Transverse colon (tissue), 4 donors: ENCODE data around the gene GPR6. TPM values are rescaled to one million over a fixed set of nuclear protein-coding genes. Genes with fewer than 3 reads are reported as not detected.

Experiments
- DNase-seq: peaks from one replicate; pipeline ENCODE4 v3.0.0-alpha.2; 2019
- H3K27ac ChIP-seq, 4 donors: fragments of 200-600 bp; sonication (generic); 2 replicates each; pipeline ENCODE4 v1.5.1; 2016 to 2018; ENCODE audit warnings: inconsistent platforms in 4 of 4
- H3K27me3 ChIP-seq: fragments of 200-600 bp; sonication (generic); 2 replicates; pipeline ENCODE4 v1.5.1; 2017; ENCODE audit warnings: inconsistent platforms
- H3K36me3 ChIP-seq, 4 donors: fragments of 200-600 bp; sonication (generic); 2 replicates each; pipeline ENCODE4 v1.5.1; 2017 to 2019; ENCODE audit warnings: inconsistent platforms in 4 of 4
- H3K4me1 ChIP-seq, 4 donors: fragments of 200-600 bp; sonication (generic); 2 replicates each; pipeline ENCODE4 v1.5.1; 2017 to 2020; ENCODE audit warnings: inconsistent platforms in 4 of 4
- H3K4me3 ChIP-seq, 4 donors: fragments of 200-600 bp; sonication (generic); 1 replicate in 1 of 4; 2 replicates in 3 of 4; pipeline versions ENCODE4 v1.5.1 to v1.6.1; 2017 to 2019; ENCODE audit warnings: inconsistent platforms in 4 of 4
- H3K9me3 ChIP-seq, 2 donors: fragments of 200-600 bp; sonication (generic); 2 replicates each; pipeline ENCODE4 v1.5.1; 2017 to 2019; ENCODE audit warnings: inconsistent platforms in 2 of 2
- CTCF ChIP-seq, 5 experiments: fragments of 200-600 bp in 3 of 5; fragments of 450-650 bp in 2 of 5; sonication (generic) in 3 of 5; IDR thresholded peaks; 1 replicate in 2 of 5; 2 replicates in 3 of 5; pipeline ENCODE4 v1.5.1; 2016 to 2017; ENCODE audit warnings: antibody characterized with exemption in 5 of 5, inconsistent platforms in 3 of 5, mild to moderate bottlenecking in 2 of 5, moderate library complexity in 1 of 5
- EP300 ChIP-seq: sonication (generic); formaldehyde crosslinking; IDR thresholded peaks from one replicate; pipeline ENCODE4 v1.6.1; 2017; ENCODE audit warnings: antibody characterized with exemption, low read depth
- POLR2A ChIP-seq: fragments of 450-650 bp; IDR thresholded peaks from one replicate; pipeline ENCODE4 v1.6.1; 2016; ENCODE audit warnings: antibody characterized with exemption, mild to moderate bottlenecking, moderate library complexity
- POLR2AphosphoS5 ChIP-seq, 3 donors: sonication (generic); formaldehyde crosslinking; IDR thresholded peaks; one replicate each; pipeline ENCODE4 v1.6.1; 2016; ENCODE audit warnings: antibody characterized with exemption in 3 of 3
- WGBS, 2 donors: methylation state at CpG; one replicate each; pipeline ENCODE4 v1.1.5; 2018; ENCODE audit warnings: low coverage in 1 of 2; 5-methylcytosine and 5-hydroxymethylcytosine counted together
- in situ Hi-C, 4 donors: fragments of 200-750 bp; cut with MboI; loops; one replicate each; pipeline versions ENCODE4 v1.15.0 to v1.15.1; 2017; ENCODE audit warnings: low sequenced_read_pairs in 3 of 4, low pct_ligation_motif_present in 1 of 4, low pct_unique_long_range_greater_than_20kb in 1 of 4
- intact Hi-C: fragments of 100-400 bp; cut with DNase I; formaldehyde crosslinking; loops from one replicate; pipeline ENCODE4 v1.15.1; 2023; ENCODE audit warnings: low total_unique reads
- total RNA-seq, 4 donors: library from RNA; depleted of rRNA; stranded (reverse); fragments of >200 nt; gene quantifications; one replicate each; pipeline ENCODE4 v1.1.0, GENCODE V29; 2016

Gene GPR6
- not detected for total RNA-seq

- no peaks in the 10 kb centered on the region for H3K4me1 ChIP-seq
- intact Hi-C loops, result no loop called here
- in situ Hi-C loops, result no loop called here
- H3K27me3 ChIP-seq, result peaks cover 51% of the 10 kb centered on the region
- peak; percentile 25 for DNase-seq
- H3K36me3 ChIP-seq, result no peaks in the 10 kb centered on the region
- H3K4me3 ChIP-seq, result no peak within 1 kb of the TSS
- TF ChIP-seq POLR2A (no peak), CTCF (IDR thresholded peaks at IDR 0.05) (no peak), POLR2AphosphoS5 (IDR thresholded peaks at IDR 0.05) (no peak), EP300 (no peak)
- H3K9me3 ChIP-seq, result no peaks in the 10 kb centered on the region
- no peak within 1 kb of the TSS for H3K27ac ChIP-seq
- WGBS, 2 donors, result 18% methylated on average over 35 of the region's 50 CpGs; no CpG with 5 or more reads in 1 of the 2 donors
Measured at GRCh38 chr6:109978174-109979032, at the start of gene GPR6. TSS of gene GPR6 (plus strand) at chr6:109978311. CDS start at chr6:109979113, 802 bp downstream.

- in situ Hi-C loops, result no loop called here
- Histone ChIP-seq H3K27me3 (no peaks in the 10 kb centered on the region), H3K36me3 (no peaks in the 10 kb centered on the region), H3K4me3 (no peak overlapping the region), H3K4me1 (no peaks in the 10 kb centered on the region), H3K27ac (no peak overlapping the region), H3K9me3 (no peaks in the 10 kb centered on the region)
- no peak for DNase-seq
- 84% methylated on average over 7 of the region's 8 CpGs; no CpG with 5 or more reads in 1 of the 2 donors for WGBS, 2 donors
- TF ChIP-seq EP300 (no peak), CTCF (IDR thresholded peaks at IDR 0.05) (no peak), POLR2AphosphoS5 (IDR thresholded peaks at IDR 0.05) (no peak), POLR2A (no peak)
- intact Hi-C loops, result no loop called here
Measured at GRCh38 chr6:109934293-109934692, 43.8 kb upstream of the GPR6 start.

GRCh38 chr6:109939654-109940053 lies 38.5 kb upstream of the GPR6 start:
- intact Hi-C loops, result no loop called here
- in situ Hi-C loops, result no loop called here
- H3K27ac ChIP-seq, result no peak overlapping the region
- WGBS, 2 donors, result 82 to 83% methylated on average over 1 to 2 of the region's 2 CpGs
- TF ChIP-seq POLR2A (no peak), EP300 (no peak), CTCF (IDR thresholded peaks at IDR 0.05) (no peak)
- no peaks in the 10 kb centered on the region for H3K4me1 ChIP-seq
- H3K4me3 ChIP-seq, result no peak overlapping the region
- no peak for DNase-seq
- H3K27me3 ChIP-seq, result no peaks in the 10 kb centered on the region
- H3K36me3 ChIP-seq, result no peaks in the 10 kb centered on the region
- H3K9me3 ChIP-seq, result no peaks in the 10 kb centered on the region

GRCh38 chr6:109944448-109944847 lies 33.7 kb upstream of the GPR6 start:
- no peak overlapping the region for H3K4me3 ChIP-seq
- H3K27me3 ChIP-seq, result no peaks in the 10 kb centered on the region
- no peak overlapping the region for H3K27ac ChIP-seq
- in situ Hi-C loops (no loop called here), intact Hi-C loops (no loop called here)
- H3K4me1 ChIP-seq, result no peaks in the 10 kb centered on the region
- TF ChIP-seq POLR2A (no peak), POLR2AphosphoS5 (IDR thresholded peaks at IDR 0.05) (no peak), CTCF (IDR thresholded peaks at IDR 0.05) (no peak), EP300 (no peak)
- no peaks in the 10 kb centered on the region for H3K9me3 ChIP-seq
- no peaks in the 10 kb centered on the region for H3K36me3 ChIP-seq
- no peak for DNase-seq
- WGBS, 2 donors, result 78 to 100% methylated on average over 1 to 4 of the region's 4 CpGs
